ENCODE results near the gene SCG2.

Gene SCG2

DNA sequence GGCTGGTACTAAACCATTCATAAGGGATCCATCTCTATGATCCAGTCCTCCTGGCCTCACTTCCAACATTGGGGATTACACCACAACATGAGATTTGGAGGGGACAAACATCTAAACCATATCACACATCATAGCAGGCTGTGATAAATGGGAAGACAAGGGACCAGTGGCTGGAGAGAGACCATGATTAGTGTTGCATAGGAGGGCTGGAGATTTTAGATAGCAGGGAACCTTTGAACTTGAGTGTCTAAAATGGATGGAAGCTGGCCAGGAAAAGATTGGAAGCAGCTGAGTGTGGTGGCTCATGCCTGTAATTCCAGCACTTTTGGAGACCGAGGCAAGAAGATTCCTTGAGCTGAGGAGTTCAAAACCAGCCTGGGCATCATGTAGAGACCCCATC is 12.4 kb upstream of the SCG2 start:
- FAIRE-seq (no peak), DNase-seq (ENCODE audit: insufficient read length, low spot score) (no peak)
- TF ChIP-seq PAX5 (IDR thresholded peaks at IDR 0.05; ENCODE audit: insufficient read depth, low read length, severe bottlenecking) (no peak), POLR2A (IDR thresholded peaks at IDR 0.05; ENCODE audit: low read depth, low read length) (no peak)

DNA sequence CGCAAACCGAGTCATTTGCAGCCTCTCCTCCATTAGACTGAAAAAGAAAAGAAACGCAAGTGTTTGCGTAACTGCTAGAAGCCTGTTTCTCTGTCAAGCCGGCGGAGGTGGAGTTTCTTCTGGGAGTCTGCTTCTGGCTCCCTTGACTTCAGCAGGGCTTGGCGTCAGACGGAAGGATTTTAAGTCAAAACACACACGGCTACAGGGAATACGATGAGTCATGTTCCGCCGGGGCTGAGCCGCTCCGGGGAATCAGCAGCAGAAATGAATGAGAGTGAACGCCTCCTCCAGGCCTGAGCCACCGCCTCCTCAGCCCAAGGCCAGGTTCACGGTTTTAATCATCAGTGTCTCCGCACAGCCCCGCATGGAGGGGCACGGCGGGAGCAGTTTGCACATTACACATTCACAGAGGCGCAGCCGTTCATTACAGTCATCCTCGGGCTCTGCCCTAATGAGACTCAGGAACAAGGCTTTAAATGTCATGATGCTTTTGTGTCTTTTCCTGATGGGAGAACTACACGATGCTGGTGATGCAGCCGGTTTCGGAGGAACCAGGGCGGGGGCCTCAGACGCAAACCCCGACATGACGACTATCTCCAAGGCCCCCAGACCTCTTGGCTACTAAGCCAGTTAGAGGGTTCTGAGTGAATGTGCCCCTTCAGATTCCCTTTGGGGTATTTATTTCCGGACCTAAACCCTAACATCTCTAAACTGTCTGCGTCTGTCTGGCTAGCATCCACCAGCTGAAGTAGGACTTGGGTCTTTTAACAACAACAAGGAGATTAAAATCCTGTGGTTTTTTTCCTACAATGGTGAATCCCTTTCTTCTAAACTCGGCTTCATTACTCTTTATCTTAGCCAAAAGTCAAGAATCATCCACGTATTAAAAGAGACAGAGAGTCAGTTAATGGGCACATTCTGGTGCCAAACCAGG is 11.1 kb upstream of the SCG2 start:
- no peak for FAIRE-seq
- no peak for TF ChIP-seq TAF1 (IDR thresholded peaks at IDR 0.05; ENCODE audit: low read depth, low read length)
- TF ChIP-seq SPI1 (IDR thresholded peaks at IDR 0.05; ENCODE audit: low read depth, low read length) = no peak
- TF ChIP-seq POLR2AphosphoS5 (IDR thresholded peaks at IDR 0.05; ENCODE audit: low read depth, low read length) = no peak
- TF ChIP-seq PAX5 (IDR thresholded peaks at IDR 0.05; ENCODE audit: insufficient read depth, low read length, severe bottlenecking) = no peak
- DNase-seq (ENCODE audit: insufficient read length, low spot score) = no peak

DNA sequence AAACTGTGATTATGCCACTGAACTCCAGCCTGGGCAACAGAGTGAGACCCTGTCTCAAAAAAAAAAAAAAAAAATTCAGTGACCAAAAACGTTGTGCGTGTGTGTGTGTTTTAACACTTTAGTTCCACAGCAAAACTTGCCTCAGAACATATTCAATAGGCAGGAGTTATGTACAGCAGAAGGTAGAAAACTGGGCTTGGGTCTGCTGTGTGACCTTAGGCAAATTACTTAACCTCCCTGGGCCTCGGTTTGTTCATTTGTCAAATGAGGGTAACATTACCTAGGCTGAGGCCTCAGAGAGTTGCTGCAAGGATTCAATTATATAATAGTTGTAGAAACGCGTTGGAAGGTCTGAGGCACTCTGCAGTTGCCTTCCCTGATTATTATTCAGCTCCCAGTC is 10.3 kb upstream of the SCG2 start:
- FAIRE-seq (no peak), DNase-seq (ENCODE audit: insufficient read length, low spot score) (no peak)
- TF ChIP-seq POU2F2 (IDR thresholded peaks at IDR 0.05; ENCODE audit: low read depth, low read length) (no peak), POLR2AphosphoS5 (IDR thresholded peaks at IDR 0.05; ENCODE audit: low read depth, low read length) (no peak), PAX5 (IDR thresholded peaks at IDR 0.05; ENCODE audit: insufficient read depth, low read length, severe bottlenecking) (no peak), TAF1 (IDR thresholded peaks at IDR 0.05; ENCODE audit: low read depth, low read length) (no peak), SPI1 (IDR thresholded peaks at IDR 0.05; ENCODE audit: low read depth, low read length) (no peak), POLR2A (IDR thresholded peaks at IDR 0.05; ENCODE audit: low read depth, low read length) (no peak)

DNA sequence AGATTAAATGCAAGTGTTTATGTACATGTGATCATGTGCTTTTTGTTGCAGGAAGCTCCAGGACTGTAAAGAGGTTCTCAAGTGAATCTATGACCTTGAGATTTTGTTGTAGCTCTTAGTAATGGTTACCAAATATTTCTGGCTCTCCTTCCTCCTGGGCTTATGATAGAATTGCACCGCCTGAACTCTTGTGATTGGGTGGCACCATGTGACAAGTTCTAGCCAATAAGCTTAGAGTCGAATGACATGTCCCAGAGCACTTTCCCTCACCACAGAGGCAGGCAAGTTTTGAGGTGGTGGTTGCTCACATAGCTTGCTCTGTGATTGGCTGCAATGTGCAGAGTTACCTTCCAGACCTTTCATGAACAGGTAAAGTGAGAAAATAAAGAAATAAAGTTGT is 8.9 kb upstream of the SCG2 start:
- FAIRE-seq = no peak
- no peak for TF ChIP-seq POU2F2 (IDR thresholded peaks at IDR 0.05; ENCODE audit: low read depth, low read length)
- TF ChIP-seq SPI1 (IDR thresholded peaks at IDR 0.05; ENCODE audit: low read depth, low read length) = no peak
- TF ChIP-seq POLR2AphosphoS5 (IDR thresholded peaks at IDR 0.05; ENCODE audit: low read depth, low read length) = no peak
- no peak for TF ChIP-seq POLR2A (IDR thresholded peaks at IDR 0.05; ENCODE audit: low read depth, low read length)
- TF ChIP-seq TAF1 (IDR thresholded peaks at IDR 0.05; ENCODE audit: low read depth, low read length) = no peak
- TF ChIP-seq PAX5 (IDR thresholded peaks at IDR 0.05; ENCODE audit: insufficient read depth, low read length, severe bottlenecking) = no peak
- no peak for DNase-seq (ENCODE audit: insufficient read length, low spot score)

DNA sequence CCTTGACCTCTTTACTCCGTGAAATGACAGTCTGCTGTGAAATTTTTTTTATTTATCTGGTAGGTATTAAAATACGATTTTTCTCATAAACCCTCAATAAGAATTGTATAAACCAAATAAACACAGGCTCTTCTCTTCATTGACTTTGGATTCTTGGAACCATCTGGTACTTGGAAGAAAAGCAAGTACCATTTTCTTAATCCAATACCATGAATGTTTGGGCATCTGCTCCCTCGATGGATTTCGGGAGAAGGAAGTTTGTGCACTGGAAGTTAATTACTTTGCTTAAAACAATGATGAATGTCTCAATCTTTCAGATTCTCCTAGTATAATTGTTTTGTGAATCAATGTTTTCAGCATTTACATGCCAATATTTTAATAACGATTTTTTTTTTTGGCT is 5.3 kb upstream of the SCG2 start:
- FAIRE-seq (no peak), DNase-seq (ENCODE audit: insufficient read length, low spot score) (no peak)
- TF ChIP-seq POLR2AphosphoS5 (IDR thresholded peaks at IDR 0.05; ENCODE audit: low read depth, low read length) (no peak), PAX5 (IDR thresholded peaks at IDR 0.05; ENCODE audit: insufficient read depth, low read length, severe bottlenecking) (no peak), TAF1 (IDR thresholded peaks at IDR 0.05; ENCODE audit: low read depth, low read length) (no peak), SPI1 (IDR thresholded peaks at IDR 0.05; ENCODE audit: low read depth, low read length) (no peak), POU2F2 (IDR thresholded peaks at IDR 0.05; ENCODE audit: low read depth, low read length) (no peak), POLR2A (IDR thresholded peaks at IDR 0.05; ENCODE audit: low read depth, low read length) (no peak)

DNA sequence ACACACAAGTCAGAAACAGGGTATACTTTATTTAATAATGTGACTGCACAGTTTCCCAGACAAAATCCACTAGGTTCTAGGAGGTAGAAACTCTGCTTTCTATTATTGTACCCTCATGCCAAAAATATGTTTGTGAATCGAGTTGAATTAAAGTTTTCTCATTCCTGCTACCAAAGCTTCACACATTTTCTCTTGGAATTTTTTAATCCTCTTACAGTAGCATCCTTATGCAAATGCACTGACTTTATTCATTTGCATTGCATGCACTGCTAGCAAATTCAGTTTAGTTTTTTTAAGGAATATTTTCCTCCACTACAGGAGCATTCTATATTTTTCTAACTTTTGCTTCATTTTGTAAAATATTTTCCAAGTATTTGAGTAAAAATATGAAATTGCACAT is 4.8 kb upstream of the SCG2 start:
- FAIRE-seq (no peak), DNase-seq (ENCODE audit: insufficient read length, low spot score) (no peak)
- TF ChIP-seq POU2F2 (IDR thresholded peaks at IDR 0.05; ENCODE audit: low read depth, low read length) = no peak
- TF ChIP-seq POLR2A (IDR thresholded peaks at IDR 0.05; ENCODE audit: low read depth, low read length) = no peak

DNA sequence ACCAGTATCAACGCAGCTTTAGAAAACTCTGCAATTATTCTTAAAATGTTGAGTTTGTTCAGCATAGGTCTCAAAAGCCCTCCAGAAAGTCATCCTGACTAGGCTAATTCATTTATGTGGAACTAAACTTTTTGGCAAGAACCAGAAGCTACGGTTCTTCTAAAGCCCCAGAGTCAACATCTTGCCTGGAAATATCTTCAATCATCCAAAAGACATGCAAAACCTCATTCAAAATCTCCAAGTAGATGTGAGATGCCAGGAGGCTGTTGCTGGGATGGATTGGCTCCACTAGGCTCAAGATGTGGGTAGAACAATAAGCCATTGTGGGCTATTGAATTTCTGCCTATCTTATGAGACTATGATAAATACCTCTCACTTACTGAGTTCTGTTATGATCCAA is 2.1 kb upstream of the SCG2 start:
- TF ChIP-seq SPI1 (IDR thresholded peaks at IDR 0.05; ENCODE audit: low read depth, low read length) = no peak
- TF ChIP-seq POU2F2 (IDR thresholded peaks at IDR 0.05; ENCODE audit: low read depth, low read length) = no peak
- TF ChIP-seq TAF1 (IDR thresholded peaks at IDR 0.05; ENCODE audit: low read depth, low read length) = no peak
- TF ChIP-seq PAX5 (IDR thresholded peaks at IDR 0.05; ENCODE audit: insufficient read depth, low read length, severe bottlenecking) = no peak
- TF ChIP-seq POLR2A (IDR thresholded peaks at IDR 0.05; ENCODE audit: low read depth, low read length) = no peak
- TF ChIP-seq POLR2AphosphoS5 (IDR thresholded peaks at IDR 0.05; ENCODE audit: low read depth, low read length) = no peak
- DNase-seq (ENCODE audit: insufficient read length, low spot score) (no peak), FAIRE-seq (no peak)

DNA sequence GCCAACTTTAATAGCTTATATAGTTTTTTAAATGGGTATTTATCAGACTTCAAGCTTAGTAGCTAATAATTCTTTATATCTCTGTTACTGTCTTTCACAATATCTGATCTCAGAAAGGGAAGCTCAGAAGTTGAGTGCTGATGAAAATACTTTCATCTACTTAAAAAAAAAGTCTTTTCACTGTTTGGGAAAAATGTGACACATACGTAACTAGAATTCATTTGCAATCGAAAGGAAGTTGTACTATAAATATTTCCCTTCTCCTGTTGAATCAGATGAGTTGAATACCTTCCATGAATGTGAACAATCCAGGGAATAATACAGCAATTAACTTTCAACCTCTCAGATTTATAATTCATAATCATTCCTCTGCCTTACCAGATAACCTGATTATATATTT is 811 bp upstream of the SCG2 start:
- no peak for FAIRE-seq
- TF ChIP-seq POLR2AphosphoS5 (IDR thresholded peaks at IDR 0.05; ENCODE audit: low read depth, low read length) (no peak), POU2F2 (IDR thresholded peaks at IDR 0.05; ENCODE audit: low read depth, low read length) (no peak), PAX5 (IDR thresholded peaks at IDR 0.05; ENCODE audit: insufficient read depth, low read length, severe bottlenecking) (no peak), TAF1 (IDR thresholded peaks at IDR 0.05; ENCODE audit: low read depth, low read length) (no peak), SPI1 (IDR thresholded peaks at IDR 0.05; ENCODE audit: low read depth, low read length) (no peak), POLR2A (IDR thresholded peaks at IDR 0.05; ENCODE audit: low read depth, low read length) (no peak)
- no peak for DNase-seq (ENCODE audit: insufficient read length, low spot score)

DNA sequence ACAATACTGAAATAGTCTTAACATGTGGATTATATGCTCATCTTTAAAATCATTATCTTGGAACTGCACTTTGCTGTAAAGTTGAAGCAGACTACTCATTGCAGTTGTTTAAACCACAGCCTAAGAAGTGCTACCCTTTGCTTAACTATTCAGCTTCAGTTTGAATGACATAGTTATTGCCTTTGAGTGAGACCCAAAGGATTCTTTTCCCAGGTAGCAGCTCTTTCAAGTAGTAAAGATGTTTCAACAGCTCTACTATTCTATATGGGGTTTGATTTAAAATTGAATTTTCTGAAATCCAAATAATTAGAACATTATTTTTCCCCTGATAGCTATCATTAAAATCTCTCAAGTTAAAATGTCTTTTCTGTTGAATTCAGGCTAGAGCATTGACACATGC is 1.1 kb downstream of the SCG2 start:
- DNase-seq (ENCODE audit: insufficient read length, low spot score) = no peak
- FAIRE-seq = no peak

More for the DNA sequence above, 1.1 kb downstream of the SCG2 start:
- no peak for TF ChIP-seq PAX5 (IDR thresholded peaks at IDR 0.05; ENCODE audit: insufficient read depth, low read length, severe bottlenecking)
- no peak for TF ChIP-seq TAF1 (IDR thresholded peaks at IDR 0.05; ENCODE audit: low read depth, low read length)
- no peak for TF ChIP-seq SPI1 (IDR thresholded peaks at IDR 0.05; ENCODE audit: low read depth, low read length)
- TF ChIP-seq POLR2AphosphoS5 (IDR thresholded peaks at IDR 0.05; ENCODE audit: low read depth, low read length) = no peak
- no peak for TF ChIP-seq POLR2A (IDR thresholded peaks at IDR 0.05; ENCODE audit: low read depth, low read length)
- no peak for TF ChIP-seq POU2F2 (IDR thresholded peaks at IDR 0.05; ENCODE audit: low read depth, low read length)
